Neutrophil (primary cell): Measurements from ENCODE around the gene GPR15.

Experiments used
- H3K27ac ChIP-seq: fragments of 200-600 bp; sonication (generic); 2 replicates; pipeline ENCODE4 v1.5.1; 2016; ENCODE audit warnings: mild to moderate bottlenecking, moderate library complexity
- H3K27me3 ChIP-seq: fragments of 200-600 bp; sonication (generic); 2 replicates; pipeline ENCODE4 v1.6.0; 2016; ENCODE audit warnings: mild to moderate bottlenecking
- H3K36me3 ChIP-seq: fragments of 200-600 bp; sonication (generic); 2 replicates; pipeline ENCODE4 v1.5.1; 2017
- H3K4me1 ChIP-seq, 2 experiments: fragments of 200-600 bp in 1 of 2; sonication (generic) in 1 of 2; 1 replicate in 1 of 2; 2 replicates in 1 of 2; pipeline versions ENCODE4 v1.5.1 to v1.6.1; 2013 to 2016; ENCODE audit warnings: low read depth in 1 of 2, low read length in 1 of 2, mild to moderate bottlenecking in 1 of 2, moderate library complexity in 1 of 2; ENCODE audit not compliant: control insufficient read depth in 1 of 2, insufficient read depth in 1 of 2
- H3K4me3 ChIP-seq, 2 experiments: fragments of 200-600 bp in 1 of 2; sonication (generic) in 1 of 2; 1 replicate in 1 of 2; 2 replicates in 1 of 2; pipeline ENCODE4 v1.5.1; 2013 to 2016; ENCODE audit warnings: low read depth in 1 of 2, low read length in 1 of 2, mild to moderate bottlenecking in 1 of 2, moderate library complexity in 1 of 2
- H3K9me3 ChIP-seq: fragments of 200-600 bp; sonication (generic); 2 replicates; pipeline ENCODE4 v1.5.1; 2016
- TF ChIP-seq, protein P1 (sequence below): fragments of 200-600 bp; sonication (generic); IDR thresholded peaks from 2 replicates; pipeline ENCODE4 v1.5.1; 2016; ENCODE audit warnings: antibody characterized with exemption

The GPR15 gene

DNA sequence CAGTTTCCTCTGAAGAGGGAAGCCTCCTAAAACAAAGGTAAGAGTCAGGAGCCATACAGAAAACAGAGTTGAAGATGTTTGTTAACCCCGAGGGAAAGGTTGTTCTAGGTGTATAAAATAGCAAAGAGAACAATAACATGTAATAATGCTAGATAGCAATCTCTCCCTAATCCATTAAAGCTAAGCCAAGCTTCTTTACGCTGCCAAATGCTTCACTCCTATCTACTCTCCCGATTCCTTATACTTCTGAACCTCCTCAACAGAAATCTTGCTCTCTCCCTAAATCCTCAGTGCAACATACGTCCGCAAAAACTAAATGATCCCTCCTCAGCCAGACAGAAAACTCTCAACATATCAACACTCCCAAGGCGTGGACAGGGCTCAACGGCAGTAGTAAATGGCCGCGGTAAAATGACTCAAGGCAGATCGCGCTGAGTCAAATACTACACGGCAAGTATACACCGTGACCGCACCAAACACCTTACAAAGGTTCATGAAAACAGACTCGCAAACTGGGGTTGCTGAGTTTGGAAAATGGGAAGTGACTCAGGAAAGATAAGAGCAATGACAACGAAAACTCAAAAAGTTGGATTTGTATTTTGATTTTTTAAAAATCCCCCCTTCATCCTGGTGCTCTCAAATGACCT, 9.8 kb upstream of the GPR15 start:
- Histone ChIP-seq H3K4me1 (peaks cover 13 to 15% of the 10 kb centered on the region in 2 experiments), H3K9me3 (no peaks in the 10 kb centered on the region), H3K27ac (peak overlapping the region; percentile 86), H3K27me3 (no peaks in the 10 kb centered on the region), H3K36me3 (peaks cover 23% of the 10 kb centered on the region), H3K4me3 (peak overlapping the region; percentile 71 to 80)
- TF ChIP-seq, protein P1, sequence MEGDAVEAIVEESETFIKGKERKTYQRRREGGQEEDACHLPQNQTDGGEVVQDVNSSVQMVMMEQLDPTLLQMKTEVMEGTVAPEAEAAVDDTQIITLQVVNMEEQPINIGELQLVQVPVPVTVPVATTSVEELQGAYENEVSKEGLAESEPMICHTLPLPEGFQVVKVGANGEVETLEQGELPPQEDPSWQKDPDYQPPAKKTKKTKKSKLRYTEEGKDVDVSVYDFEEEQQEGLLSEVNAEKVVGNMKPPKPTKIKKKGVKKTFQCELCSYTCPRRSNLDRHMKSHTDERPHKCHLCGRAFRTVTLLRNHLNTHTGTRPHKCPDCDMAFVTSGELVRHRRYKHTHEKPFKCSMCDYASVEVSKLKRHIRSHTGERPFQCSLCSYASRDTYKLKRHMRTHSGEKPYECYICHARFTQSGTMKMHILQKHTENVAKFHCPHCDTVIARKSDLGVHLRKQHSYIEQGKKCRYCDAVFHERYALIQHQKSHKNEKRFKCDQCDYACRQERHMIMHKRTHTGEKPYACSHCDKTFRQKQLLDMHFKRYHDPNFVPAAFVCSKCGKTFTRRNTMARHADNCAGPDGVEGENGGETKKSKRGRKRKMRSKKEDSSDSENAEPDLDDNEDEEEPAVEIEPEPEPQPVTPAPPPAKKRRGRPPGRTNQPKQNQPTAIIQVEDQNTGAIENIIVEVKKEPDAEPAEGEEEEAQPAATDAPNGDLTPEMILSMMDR = no peak

DNA sequence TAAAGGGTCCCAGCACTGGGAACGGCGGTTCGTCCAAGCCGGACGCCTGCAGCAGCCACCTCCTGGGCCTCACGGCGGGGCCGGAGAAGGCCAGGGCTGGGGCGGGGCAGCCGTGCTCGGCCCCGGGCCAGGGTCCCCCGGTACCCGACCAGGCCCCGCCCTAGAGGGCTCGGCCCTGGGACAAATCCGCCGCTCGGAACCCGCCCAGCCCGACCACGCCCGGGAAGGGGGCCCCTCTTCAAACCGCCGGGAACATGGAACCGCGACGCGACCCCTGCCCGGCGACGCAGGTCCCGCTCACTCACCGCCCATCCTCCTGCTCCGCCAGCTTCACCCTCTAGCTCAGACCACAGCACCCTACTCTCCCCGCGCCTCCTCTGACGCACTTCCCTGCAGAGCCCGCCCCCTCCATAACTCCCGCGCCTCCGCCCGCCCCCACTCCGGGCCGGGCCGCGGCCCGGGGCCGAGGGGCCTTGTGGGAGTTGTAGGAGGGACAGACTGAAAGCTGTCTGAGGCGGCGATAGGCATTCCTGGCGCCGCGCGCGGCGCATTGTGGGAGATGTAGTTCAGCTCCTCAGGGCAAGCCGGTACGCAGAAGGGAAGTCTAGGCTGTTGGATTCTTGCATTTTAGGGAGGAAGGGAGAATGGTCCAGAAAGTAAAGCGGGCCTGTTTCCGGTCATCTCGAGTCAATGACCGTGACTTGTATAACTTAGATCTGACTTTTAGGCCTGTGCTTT, 9.1 kb upstream of the GPR15 start, which contains the start of gene CLDND1:
TSS of gene CLDND1 (minus strand) at position 359 of the 738 bp plus-strand sequence. CDS start 1,478 bp downstream, outside the sequence.
- Histone ChIP-seq H3K9me3 (no peaks in the 10 kb centered on the region), H3K27me3 (no peaks in the 10 kb centered on the region), H3K4me3 (peak within 1 kb of the TSS; percentile 71 to 80), H3K36me3 (peaks cover 17% of the 10 kb centered on the region), H3K27ac (peak within 1 kb of the TSS; percentile 86), H3K4me1 (peaks cover 13 to 15% of the 10 kb centered on the region in 2 experiments)
- TF ChIP-seq, protein P1 = peak; percentile 44

DNA sequence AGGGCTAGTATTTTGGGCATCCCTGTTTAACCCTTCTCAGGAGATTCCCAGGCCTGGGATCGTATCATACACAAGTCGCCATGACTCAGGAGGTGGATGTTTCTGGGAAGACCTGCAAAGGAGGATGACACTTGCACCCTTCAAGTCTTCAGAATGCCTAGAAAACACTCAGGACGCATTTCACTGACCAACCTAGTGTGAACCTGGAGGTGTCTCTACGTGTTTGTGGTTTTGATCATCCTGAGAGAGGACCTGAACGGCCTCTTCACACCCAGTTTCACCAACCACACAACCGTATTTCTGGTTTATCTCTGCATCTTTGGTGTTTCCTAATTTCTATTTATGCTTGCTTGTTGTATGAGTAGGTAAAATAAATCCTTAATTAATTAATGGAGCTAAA, 6.3 kb upstream of the GPR15 start:
- H3K9me3 ChIP-seq = no peaks in the 10 kb centered on the region
- no peaks in the 10 kb centered on the region for H3K36me3 ChIP-seq
- TF ChIP-seq, protein P1 = no peak
- no peaks in the 10 kb centered on the region for H3K27me3 ChIP-seq
- H3K4me3 ChIP-seq = no peak overlapping the region
- peaks cover 13 to 15% of the 10 kb centered on the region in 2 experiments for H3K4me1 ChIP-seq
- no peak overlapping the region for H3K27ac ChIP-seq

DNA sequence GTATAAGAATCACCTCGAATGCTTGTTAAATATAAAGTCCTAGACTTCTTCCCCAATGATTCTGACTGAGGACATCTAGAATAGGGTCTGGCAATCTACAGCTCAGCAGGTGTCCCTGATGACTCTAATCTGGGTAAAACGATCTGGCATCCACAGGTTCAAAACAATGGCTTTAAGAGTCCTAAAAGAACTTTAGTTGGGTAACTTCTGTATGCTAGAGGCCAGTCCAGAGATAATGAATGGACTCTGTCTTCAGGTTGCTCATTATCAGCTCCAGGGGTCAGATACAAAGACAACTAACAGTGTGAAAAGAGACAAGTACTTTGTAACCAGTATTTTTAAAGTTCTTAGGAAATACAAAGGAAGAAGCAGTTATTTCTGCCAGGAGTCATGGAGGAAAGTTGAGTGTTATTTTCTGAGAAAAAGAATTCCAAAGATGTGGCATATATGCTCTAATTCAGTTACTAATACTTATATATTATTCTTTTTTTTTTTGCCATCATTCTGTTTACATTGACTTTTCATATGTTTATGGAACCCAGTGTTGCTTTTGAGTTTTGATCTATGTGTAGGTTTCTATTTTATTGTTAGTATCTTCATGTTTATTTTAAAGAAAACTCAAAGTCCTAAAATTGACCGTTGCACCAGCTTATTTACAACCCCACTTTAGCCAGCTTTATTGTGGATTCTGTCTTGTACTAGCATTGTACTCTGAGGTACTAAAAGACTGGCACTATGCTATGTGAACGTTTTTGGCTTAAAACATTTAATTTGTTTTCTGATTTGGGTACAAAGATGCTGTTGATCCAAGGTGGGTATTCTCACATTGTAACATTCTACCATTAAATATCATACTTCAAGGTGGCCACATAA, 3.1 kb upstream of the GPR15 start:
- no peaks in the 10 kb centered on the region for H3K27me3 ChIP-seq
- H3K9me3 ChIP-seq = no peaks in the 10 kb centered on the region
- H3K36me3 ChIP-seq = no peaks in the 10 kb centered on the region
- no peak overlapping the region for H3K4me3 ChIP-seq
- no peaks in the 10 kb centered on the region for H3K4me1 ChIP-seq
- TF ChIP-seq, protein P1 = no peak
- no peak overlapping the region for H3K27ac ChIP-seq

DNA sequence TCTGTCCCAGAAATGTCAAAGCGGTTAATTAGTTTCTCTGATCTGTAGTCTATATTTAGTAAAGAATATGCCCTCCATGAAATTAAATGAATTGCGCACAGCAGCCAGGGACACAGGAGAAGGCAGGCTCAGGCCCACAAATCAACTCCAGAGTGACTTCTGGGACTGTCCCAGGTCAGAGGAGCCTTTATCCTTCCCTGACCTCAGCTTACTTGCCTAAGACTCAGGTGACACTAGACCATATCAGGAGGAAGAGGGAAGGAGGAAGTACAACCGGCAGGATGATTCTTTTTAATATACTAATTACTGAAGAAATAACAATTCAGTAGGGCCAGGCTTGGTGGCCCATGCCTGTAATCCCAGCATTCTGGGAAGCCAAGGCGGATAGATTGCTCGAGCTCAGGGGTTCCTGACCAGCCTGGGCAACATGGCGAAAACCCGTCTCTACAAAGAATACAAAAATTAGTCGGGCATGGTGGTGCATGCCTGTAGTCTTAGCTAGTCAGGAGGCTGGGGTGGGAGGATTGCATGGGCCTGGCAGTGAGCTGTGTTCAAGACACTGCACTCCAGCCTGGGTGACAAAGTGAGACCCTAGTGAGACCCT, 1.8 kb upstream of the GPR15 start:
- TF ChIP-seq, protein P1 = no peak
- Histone ChIP-seq H3K36me3 (no peaks in the 10 kb centered on the region), H3K9me3 (no peaks in the 10 kb centered on the region), H3K4me3 (no peak overlapping the region), H3K27me3 (no peaks in the 10 kb centered on the region), H3K27ac (no peak overlapping the region), H3K4me1 (no peaks in the 10 kb centered on the region)
